SK-N-MC (cell line): ENCODE data around the gene CTAGE1.
"Not testable (repeated sequence)": the region's sequence is repeated elsewhere in the genome, so short reads cannot be mapped to it uniquely, and the experiment has no call there.

ENCODE experiments used
- DNase-seq: peaks from one replicate; pipeline ENCODE4 v3.0.0-alpha.2; 2011; ENCODE audit warnings: low read depth, low spot score
- H3K27ac ChIP-seq: fragments of 200-600 bp; sonication (generic); 2 replicates; pipeline ENCODE4 v1.5.1; 2016; ENCODE audit warnings: mixed run types
- H3K36me3 ChIP-seq: fragments of 200-600 bp; sonication (generic); 2 replicates; pipeline ENCODE4 v1.6.1; 2017; ENCODE audit warnings: antibody characterized with exemption, low read length, mixed read lengths; ENCODE audit not compliant: insufficient read depth
- H3K4me3 ChIP-seq: fragments of 200-600 bp; sonication (generic); 2 replicates; pipeline ENCODE4 v1.5.1; 2016
- H3K9ac ChIP-seq: fragments of 200-600 bp; sonication (generic); 2 replicates; pipeline ENCODE4 v1.8.0; 2017; ENCODE audit warnings: mixed run types, mixed read lengths; ENCODE audit not compliant: insufficient read length
- H3K9me3 ChIP-seq: fragments of 200-600 bp; sonication (generic); 2 replicates; pipeline ENCODE4 v1.6.1; 2017; ENCODE audit warnings: low read depth, mild to moderate bottlenecking, antibody characterized with exemption, low read length, moderate library complexity, mixed read lengths
- EZH2 ChIP-seq: fragments of 200-600 bp; sonication (generic); IDR thresholded peaks from one replicate; pipeline ENCODE4 v1.6.1; 2017; ENCODE audit warnings: antibody characterized with exemption
- FOXP2 ChIP-seq: optimal IDR thresholded peaks from 2 replicates; pipeline ENCODE3; 2011; ENCODE audit warnings: mild to moderate bottlenecking, moderate library complexity; ENCODE audit not compliant: insufficient read depth; ENCODE audit errors: extremely low read length, control extremely low read depth
- POLR2AphosphoS5 ChIP-seq: IDR thresholded peaks from 2 replicates; pipeline ENCODE4 v1.6.1; 2012; ENCODE audit warnings: mild to moderate bottlenecking, low read depth, low read length, borderline replicate concordance

The CTAGE1 gene

DNA sequence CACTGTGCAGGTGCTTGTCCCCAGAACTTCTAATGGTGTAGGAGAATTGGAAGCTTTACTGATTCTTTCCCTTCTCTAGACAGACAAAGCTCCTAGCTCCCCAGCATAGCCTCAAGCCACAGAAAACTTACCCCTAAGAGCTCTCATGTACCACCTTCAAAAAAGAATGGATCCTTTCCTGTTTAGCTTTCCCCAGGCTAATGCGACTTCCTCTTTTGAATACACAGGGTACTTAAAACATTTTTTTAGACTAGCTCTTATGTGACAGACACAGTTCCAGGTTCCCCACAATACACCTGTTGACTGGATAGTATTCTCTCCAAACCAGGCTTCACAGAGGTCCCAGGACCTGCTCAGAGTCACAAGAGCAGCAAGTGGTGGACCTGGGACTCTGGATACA lies 8.3 kb downstream of the CTAGE1 start:
- no peaks in the 10 kb centered on the region for H3K9me3 ChIP-seq
- DNase-seq, result no peak
- TF ChIP-seq POLR2AphosphoS5 (no peak), EZH2 (no peak), FOXP2 (no peak)

DNA sequence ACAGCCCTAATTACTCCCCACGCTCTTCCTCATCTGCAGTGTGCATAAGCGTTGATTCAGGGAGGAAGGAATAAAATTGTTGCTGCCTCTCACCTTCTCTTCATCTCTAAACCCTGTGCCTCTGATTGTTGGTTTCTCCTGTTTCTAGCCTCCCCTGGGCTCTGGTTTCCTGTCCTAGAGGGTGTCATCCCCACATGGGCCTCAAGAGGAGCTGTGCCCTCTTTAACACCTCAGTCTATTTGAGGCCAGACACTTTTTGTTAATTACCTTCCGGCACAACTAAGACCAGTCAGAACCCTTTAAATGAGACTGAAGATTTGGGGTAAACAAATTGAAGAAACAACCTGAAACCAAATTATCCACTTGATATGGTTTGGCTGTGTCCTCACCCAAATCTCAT lies 9.7 kb downstream of the CTAGE1 start:
- Histone ChIP-seq H3K36me3 (no peaks in the 10 kb centered on the region), H3K9me3 (no peaks in the 10 kb centered on the region), H3K4me3 (no peak overlapping the region), H3K27ac (no peak overlapping the region), H3K9ac (no peak overlapping the region)
- no peak for TF ChIP-seq POLR2AphosphoS5
- no peak for TF ChIP-seq FOXP2
- no peak for TF ChIP-seq EZH2
- DNase-seq, result no peak

More for the DNA sequence above, 8.3 kb downstream of the CTAGE1 start:
- Histone ChIP-seq H3K4me3 (no peak overlapping the region), H3K27ac (no peak overlapping the region), H3K9ac (no peak overlapping the region), H3K36me3 (no peaks in the 10 kb centered on the region)

DNA sequence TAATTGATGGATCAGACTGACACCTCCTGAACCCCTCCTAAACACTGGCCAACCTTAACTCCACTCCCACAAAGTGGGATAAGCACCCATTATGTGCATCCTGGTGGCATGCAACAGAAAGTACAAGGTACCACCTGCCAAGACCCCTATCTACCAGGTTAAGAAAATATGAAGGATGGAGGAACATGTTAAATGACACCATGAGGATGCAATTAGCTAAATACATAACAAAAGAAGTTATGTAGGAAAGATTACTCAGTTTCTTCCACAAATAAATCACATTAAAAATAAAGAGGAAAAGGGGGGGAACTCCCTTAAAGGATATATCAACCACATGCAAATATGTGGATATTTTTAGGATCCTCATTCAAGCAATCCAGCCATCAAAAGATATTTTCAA lies 12.6 kb downstream of the CTAGE1 start:
- Histone ChIP-seq H3K36me3 (no peaks in the 10 kb centered on the region), H3K27ac (no peak overlapping the region), H3K4me3 (no peak overlapping the region), H3K9ac (no peak overlapping the region), H3K9me3 (no peaks in the 10 kb centered on the region)
- DNase-seq, result no peak
- TF ChIP-seq POLR2AphosphoS5, result no peak
- TF ChIP-seq EZH2, result no peak
- no peak for TF ChIP-seq FOXP2

DNA sequence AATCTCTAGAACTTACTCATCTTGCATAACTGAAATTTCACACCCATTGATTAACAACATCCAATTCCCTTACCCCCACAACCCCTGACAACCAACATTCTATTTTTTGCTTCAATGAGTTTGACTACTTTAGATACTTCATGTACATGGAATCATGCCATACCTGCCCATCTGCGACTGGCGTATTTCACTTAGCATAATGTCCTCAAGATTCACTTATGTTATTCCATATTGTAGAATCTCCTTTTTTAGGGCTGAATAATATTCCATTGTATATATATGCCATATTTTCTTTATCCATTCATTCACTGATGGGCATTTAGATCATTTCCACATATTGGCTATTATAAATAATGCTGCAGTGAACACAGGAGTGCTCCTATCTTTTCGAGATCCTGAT lies 13.8 kb downstream of the CTAGE1 start:
- H3K9ac ChIP-seq, result no peak overlapping the region
- TF ChIP-seq POLR2AphosphoS5, result no peak
- no peak for TF ChIP-seq FOXP2
- TF ChIP-seq EZH2, result no peak
- H3K27ac ChIP-seq, result no peak overlapping the region
- no peak overlapping the region for H3K4me3 ChIP-seq
- H3K36me3 ChIP-seq, result no peaks in the 10 kb centered on the region
- no peak for DNase-seq
- H3K9me3 ChIP-seq, result no peaks in the 10 kb centered on the region

DNA sequence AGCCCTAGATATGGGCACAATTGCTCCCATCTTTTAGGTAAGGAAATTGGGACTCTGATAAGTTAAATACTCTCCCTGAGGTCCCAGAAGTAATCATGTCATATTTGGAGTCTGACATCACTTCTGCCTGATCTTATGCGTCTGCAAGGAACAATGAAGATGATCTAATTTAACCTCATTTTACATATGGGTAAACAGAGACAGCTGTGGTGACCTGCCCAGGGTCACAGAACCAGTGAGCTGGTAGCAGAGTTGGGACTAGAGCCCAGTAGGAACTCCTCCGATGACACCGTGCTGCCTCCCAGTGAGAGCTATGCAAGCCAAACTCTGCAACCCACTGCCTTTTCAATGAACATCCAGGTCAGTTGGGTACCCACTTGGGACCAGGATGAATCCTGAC lies 17.8 kb downstream of the CTAGE1 start:
- no peak overlapping the region for H3K9ac ChIP-seq
- H3K36me3 ChIP-seq, result no peaks in the 10 kb centered on the region
- no peaks in the 10 kb centered on the region for H3K9me3 ChIP-seq
- no peak for DNase-seq
- H3K4me3 ChIP-seq, result no peak overlapping the region
- TF ChIP-seq EZH2 (no peak), FOXP2 (no peak), POLR2AphosphoS5 (no peak)
- no peak overlapping the region for H3K27ac ChIP-seq

DNA sequence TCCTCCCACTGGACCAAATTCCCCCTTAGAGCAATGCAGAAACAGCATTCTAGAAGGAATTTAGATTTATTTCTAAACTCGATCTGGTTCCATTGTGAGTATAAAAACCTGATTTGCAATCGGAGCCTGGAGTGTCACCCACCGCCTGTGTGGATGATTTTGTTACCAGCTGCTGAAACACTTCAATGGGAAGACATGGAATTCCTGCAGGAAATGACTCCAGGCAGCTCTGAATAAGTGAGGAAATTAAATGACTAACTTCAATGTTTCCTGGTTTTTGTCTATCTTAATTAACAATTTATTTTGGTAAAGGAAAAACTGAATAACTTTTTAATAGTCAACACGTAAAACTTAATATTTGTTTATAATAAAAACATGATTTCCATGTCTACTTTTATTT lies 19.3 kb downstream of the CTAGE1 start:
- no peak overlapping the region for H3K9ac ChIP-seq
- TF ChIP-seq EZH2 (no peak), POLR2AphosphoS5 (no peak), FOXP2 (no peak)
- H3K27ac ChIP-seq, result no peak overlapping the region
- no peak for DNase-seq
- no peaks in the 10 kb centered on the region for H3K9me3 ChIP-seq
- H3K36me3 ChIP-seq, result no peaks in the 10 kb centered on the region
- no peak overlapping the region for H3K4me3 ChIP-seq

DNA sequence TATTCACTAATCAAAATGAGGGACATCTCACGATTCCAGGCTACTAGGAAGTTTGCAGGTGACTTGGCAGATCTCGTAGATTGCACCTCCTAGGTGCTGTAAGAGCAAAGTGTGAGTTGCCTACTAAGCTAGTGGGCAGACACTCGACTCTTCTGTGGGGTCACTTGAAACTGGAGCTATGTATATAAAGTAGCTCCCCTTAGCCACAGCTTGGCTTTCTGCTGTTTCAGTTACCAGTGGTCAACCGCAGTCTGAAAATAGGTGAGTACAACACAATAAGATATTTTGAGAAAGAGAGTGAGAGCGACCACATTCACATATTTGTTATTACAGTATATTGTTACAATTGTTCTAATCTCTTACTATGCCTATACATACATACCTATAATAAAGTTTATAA lies 23.3 kb downstream of the CTAGE1 start:
- Histone ChIP-seq H3K9me3 (no peaks in the 10 kb centered on the region), H3K9ac (no peak overlapping the region), H3K27ac (no peak overlapping the region), H3K36me3 (no peaks in the 10 kb centered on the region), H3K4me3 (no peak overlapping the region)
- TF ChIP-seq EZH2 (no peak), FOXP2 (no peak), POLR2AphosphoS5 (no peak)
- no peak for DNase-seq

DNA sequence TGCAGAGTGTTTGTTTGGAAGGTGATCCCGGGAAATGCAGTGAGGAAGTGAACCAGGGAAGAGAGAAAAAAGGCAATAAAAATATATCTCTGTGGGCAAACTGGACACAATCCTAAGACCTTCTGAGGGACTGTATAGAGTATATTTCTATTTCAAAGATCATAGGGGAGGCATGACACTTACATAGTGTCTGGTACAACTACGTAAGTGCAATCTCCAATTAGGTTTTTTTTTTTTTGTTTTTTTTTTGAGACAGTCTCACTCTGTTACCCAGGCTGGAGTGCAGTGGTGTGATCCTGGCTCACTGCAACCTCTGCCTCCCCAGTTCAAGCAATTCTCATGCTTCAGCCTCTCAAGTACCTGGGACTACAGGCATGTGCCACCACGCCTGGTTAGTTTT lies 24.6 kb downstream of the CTAGE1 start:
- not testable (repeated sequence) for H3K36me3 ChIP-seq, H3K4me3 ChIP-seq, H3K9ac ChIP-seq, H3K9me3 ChIP-seq, H3K27ac ChIP-seq, DNase-seq

DNA sequence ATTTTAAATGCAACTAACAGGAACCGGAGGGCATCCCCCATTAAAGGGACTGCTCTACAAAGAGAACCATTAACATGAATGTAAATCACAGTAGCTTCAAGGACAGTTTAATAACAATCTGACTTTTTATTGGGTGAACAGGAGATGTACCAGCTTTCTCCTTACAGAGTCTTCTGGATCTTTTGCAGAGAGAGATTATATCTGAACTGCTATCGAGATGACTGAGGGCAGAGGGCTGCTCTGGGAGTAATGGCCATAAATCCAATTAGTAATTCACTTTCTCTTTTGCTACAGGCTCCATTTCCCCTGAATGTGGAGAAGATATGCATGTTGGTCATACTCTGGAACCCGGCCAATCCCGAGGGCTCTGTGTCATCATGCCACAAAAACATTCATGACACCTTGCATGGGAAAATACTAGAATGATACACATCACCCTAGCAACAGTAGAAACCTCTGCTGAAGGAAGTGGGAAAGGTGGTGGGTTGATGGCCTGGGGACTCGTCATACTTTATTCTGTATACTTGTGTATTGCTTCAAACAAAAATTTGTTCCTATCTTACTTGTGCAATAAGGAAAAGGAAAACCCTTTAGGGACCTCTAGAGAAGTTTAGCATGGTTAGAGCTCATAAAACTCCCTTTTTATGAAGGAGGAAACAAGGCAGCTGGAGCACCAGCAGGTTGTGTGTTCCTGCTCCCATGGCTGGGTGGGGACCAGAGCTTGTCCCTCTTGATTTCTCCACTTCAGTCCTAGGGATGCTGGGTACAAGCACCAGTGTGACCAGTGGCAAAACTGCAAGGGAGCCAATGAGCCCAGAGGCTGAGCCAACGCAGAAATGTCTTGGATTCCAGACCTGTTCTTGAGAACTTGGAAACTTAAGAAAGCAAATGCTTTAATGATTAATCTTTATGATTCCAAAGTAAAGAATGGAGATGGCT lies 26.0 kb downstream of the CTAGE1 start:
- H3K4me3 ChIP-seq, result no peak overlapping the region
- TF ChIP-seq FOXP2 (no peak), POLR2AphosphoS5 (no peak), EZH2 (no peak)
- H3K27ac ChIP-seq, result no peak overlapping the region
- no peaks in the 10 kb centered on the region for H3K9me3 ChIP-seq
- no peaks in the 10 kb centered on the region for H3K36me3 ChIP-seq
- no peak overlapping the region for H3K9ac ChIP-seq
- DNase-seq, result no peak

DNA sequence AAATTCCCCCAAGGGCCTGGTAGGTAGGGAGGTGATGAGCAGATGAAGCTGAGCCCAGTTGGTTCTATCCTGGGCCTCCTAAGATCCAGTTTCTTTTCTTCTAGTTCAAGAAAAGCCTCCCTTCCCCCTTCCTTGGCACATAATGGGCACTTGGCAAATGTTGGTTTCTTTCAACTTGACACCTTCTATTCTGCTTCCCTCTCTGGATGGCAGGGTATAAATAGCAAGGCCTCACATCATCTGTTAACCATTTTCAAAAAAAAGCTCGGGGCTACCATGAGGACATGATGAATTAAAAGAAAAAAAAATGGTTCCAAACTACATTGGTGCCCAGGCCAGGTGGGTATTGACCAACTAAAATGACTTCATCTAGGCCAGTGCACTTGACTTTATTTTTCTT lies 29.9 kb downstream of the CTAGE1 start:
- no peak for DNase-seq

More for the DNA sequence above, 29.9 kb downstream of the CTAGE1 start:
- H3K4me3 ChIP-seq, result no peak overlapping the region
- H3K9ac ChIP-seq, result no peak overlapping the region
- no peak overlapping the region for H3K27ac ChIP-seq
- TF ChIP-seq EZH2 (no peak), FOXP2 (no peak), POLR2AphosphoS5 (no peak)
- H3K9me3 ChIP-seq, result no peaks in the 10 kb centered on the region
- H3K36me3 ChIP-seq, result no peaks in the 10 kb centered on the region
